ENCODE measurements around the gene BNIP1.
"Not testable (repeated sequence)": the region's sequence is repeated elsewhere in the genome, so short reads cannot be mapped to it uniquely, and the experiment has no call there.

DNA sequence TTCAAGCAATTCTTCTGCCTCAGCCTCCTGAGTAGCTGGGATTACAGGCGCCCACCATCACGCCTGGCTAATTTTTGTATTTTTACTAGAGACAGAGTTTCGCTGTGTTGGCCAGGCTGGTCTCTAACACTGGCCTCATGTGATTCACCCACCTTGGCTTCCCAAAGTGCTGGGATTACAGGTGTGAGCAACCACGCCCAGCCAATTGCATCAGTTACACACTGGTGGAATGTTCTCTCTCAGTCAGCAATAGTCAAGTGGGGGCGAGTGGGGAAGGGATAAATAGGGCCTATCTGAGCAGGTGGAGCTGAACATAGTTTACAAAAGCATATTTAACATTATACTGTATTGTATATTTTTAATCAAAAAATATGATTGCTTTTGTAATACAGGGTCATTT lies 10.3 kb downstream of the BNIP1 start:
- TF ChIP-seq, protein P1, sequence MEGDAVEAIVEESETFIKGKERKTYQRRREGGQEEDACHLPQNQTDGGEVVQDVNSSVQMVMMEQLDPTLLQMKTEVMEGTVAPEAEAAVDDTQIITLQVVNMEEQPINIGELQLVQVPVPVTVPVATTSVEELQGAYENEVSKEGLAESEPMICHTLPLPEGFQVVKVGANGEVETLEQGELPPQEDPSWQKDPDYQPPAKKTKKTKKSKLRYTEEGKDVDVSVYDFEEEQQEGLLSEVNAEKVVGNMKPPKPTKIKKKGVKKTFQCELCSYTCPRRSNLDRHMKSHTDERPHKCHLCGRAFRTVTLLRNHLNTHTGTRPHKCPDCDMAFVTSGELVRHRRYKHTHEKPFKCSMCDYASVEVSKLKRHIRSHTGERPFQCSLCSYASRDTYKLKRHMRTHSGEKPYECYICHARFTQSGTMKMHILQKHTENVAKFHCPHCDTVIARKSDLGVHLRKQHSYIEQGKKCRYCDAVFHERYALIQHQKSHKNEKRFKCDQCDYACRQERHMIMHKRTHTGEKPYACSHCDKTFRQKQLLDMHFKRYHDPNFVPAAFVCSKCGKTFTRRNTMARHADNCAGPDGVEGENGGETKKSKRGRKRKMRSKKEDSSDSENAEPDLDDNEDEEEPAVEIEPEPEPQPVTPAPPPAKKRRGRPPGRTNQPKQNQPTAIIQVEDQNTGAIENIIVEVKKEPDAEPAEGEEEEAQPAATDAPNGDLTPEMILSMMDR (IDR thresholded peaks at IDR 0.05 in 8 of 11, conservative IDR thresholded peaks at IDR 0.05 in 3 of 11) = not testable (repeated sequence)
- TF ChIP-seq POLR2A (IDR thresholded peaks at IDR 0.05) = not testable (repeated sequence)
